Measurements from ENCODE around the gene OTOG.
"Not testable (repeated sequence)": the region's sequence is repeated elsewhere in the genome, so short reads cannot be mapped to it uniquely, and the experiment has no call there.

The OTOG gene

GRCh38 chr11:17606233-17607082, 59.4 kb downstream of the OTOG start:
- DNase-seq (ENCODE audit: low read depth), result no peak

DNA sequence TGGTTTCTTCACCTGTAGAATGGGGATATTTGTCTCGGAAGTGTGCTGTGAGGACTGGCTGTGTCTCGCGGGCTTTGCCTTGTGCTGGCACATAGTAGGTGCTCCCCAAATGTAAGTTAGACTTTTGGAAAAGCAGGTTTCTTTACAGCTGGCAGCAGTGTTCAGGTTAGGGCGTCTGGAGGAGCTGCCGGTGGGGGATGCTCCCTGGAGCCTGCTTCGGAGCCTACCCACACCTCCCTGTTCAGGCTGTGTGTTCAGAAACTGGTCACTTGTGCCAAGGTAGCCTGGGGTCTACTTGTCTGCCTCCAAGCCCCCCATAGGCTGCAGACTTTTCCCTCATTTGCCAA, 60.0 kb downstream of the OTOG start:
- DNase-seq (ENCODE audit: low read depth), result no peak

GRCh38 chr11:17607591-17608570, 60.8 kb downstream of the OTOG start:
- DNase-seq (ENCODE audit: low read depth), result no peak

DNA sequence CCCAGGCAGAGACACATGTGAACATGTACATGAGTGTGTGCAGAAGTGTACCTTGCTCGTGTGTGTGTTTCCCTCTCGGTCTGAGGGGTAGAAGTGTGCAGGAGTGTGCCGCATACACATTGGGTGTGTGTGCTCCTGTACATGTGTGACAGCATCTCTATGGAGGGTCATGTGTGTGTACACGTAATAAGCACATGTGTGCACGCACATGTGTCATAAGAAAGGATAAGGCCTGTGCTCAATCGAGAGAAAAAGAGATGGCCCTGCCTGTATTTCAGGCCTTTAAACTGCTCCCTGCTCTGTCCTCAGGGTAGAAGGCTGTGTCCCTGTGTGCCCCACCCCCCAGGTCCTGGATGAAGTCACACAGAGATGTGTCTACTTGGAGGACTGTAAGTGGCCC, 61.8 kb downstream of the OTOG start:
- no peak for DNase-seq (ENCODE audit: low read depth)

GRCh38 chr11:17609291-17610084, 62.4 kb downstream of the OTOG start:
- DNase-seq (ENCODE audit: low read depth), result no peak

GRCh38 chr11:17610085-17610894, 63.2 kb downstream of the OTOG start:
- DNase-seq (ENCODE audit: low read depth), result no peak

- DNase-seq (ENCODE audit: low read depth), result no peak
Observed at GRCh38 chr11:17611049-17611448, 64.0 kb downstream of the OTOG start.

DNA sequence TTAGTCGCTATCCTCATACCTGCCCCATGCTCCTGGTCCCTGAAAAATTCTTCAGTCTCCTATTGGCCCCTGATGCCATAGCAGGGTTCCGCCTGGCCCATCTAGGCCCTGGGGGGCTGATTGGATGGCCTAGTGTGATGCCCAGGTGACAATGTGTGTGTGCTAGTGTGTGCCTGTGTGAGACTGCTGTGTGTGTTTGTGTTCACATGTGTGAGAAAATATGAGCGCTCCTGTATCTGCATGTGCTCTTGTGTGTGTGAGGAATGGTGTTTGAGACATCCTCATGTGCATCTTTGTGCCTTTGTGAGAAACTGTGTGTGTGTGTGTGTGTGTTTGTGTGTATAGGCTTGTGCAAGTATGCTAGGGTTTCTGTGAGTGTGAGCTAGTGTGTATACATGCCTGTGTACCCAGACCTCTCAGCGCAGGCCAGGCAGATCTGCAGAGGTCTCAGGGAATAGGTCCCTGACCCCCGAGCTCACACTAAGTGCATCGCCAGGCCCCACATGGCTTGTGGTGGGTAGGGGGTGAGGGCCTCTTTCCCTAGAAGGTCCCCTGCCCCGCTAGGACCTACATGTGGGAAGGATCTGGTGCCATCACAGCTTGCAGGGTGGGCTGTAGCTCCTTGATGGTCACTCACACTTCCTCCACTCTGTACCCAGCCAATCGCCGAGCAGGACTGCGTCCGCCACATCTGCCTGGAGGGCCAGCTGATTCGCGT, 64.6 kb downstream of the OTOG start:
- DNase-seq (ENCODE audit: low read depth), result no peak

DNA sequence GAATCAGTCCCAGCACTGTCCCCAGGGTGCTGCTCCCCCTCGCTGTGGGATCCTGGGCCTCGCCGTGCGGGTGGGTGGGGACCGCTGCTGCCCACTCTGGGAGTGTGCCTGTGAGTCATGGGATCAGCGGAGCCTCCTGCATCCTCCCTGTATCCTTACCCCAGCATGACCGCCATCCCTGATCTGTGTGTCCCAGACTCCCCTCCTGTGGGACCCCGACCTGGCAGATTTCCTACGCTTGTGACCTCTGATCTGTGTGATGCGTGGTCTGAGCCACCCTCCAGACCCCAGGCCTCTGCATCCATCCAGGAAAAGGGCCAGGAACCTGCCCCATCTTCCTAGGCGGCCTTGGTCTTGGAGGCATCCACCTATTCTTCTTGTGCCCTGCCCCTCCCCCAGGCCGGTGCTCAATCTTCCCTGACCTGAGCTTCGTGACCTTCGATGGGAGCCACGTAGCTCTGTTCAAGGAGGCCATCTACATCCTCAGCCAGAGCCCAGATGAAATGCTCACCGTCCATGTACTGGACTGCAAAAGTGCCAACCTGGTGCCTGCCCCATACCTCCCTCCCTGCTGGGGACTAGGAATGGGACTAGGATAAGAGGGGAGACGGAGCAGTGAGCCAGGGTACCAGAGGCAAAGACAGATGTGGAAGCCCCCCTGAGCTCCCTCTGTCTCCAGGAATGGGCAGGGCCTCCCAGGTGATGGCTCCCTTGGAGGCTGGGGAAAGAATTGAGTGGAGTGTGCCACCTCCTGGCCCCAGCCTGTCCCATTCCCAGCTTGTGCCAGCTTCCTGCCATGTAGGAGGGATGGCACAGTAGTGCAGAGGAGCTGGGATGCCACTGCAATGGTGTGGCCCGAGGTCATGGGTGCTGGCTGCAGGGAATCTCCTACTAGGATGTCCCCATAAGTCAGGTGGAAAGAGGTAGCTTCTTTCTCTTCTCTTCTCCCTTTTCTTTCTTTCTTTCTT, 65.4 kb downstream of the OTOG start:
- DNase-seq (ENCODE audit: low read depth), result no peak

GRCh38 chr11:17613428-17613962, 66.4 kb downstream of the OTOG start:
- DNase-seq (ENCODE audit: low read depth), result no peak

GRCh38 chr11:17613983-17614382, 66.9 kb downstream of the OTOG start:
- DNase-seq (ENCODE audit: low read depth), result no peak

DNA sequence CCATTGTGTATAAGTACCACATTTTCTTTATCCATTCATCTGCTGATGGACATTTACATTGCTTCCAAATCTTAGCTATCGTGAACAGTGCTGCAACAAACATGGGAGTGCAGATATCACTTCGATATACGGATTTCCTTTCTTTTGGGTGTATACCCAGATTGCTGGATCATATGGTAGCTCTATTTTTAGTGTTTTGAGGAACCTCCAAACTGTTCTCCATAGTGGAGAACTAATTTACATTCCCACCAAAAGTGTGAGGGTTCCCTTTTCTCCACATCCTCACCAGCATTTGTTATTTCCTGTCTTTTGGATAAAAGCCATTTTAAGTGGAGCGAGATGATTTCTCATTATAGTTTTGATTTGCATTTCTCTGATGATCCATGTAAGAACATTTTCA, 75.7 kb downstream of the OTOG start:
- not testable (repeated sequence) for DNase-seq (ENCODE audit: low read depth)

DNA sequence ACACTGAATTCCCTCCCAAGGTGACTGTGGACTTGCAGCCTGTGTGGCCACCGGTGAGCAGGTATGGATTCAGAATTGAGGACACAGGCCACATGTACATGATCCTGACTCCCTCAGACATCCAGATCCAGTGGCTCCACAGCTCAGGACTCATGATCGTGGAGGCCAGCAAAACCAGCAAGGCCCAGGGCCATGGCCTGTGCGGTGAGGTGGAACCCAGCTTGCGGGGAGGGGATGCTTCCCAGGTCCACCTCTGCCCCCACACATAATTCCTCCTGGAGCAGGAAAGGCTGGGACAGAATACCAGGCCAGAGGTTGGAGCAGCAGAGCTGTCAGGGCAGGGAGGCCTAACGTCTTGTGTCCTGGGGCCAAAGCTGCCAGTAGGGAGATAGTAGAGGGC, 82.1 kb downstream of the OTOG start:
- no peak for DNase-seq (ENCODE audit: low read depth)

DNA sequence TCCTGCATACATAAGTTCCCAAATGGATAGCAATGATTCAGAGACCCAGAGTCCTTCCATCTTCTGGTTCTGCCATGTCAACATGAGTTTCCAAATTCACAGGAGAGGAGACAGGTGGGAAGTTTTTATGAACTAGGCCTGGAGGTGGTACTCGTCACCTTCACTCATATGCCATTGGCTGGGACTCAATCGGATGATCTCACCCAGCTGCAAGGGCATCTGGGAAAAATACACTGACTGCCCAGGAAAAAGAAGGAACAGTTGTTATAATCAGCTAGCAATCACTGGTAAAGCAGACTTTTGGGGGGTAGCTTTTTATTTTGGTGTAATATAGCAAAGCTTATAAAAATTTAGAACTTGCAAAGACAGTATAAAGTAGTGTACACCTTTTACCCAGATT, 83.9 kb downstream of the OTOG start:
- no peak for DNase-seq (ENCODE audit: low read depth)

- no peak for DNase-seq (ENCODE audit: low read depth)
Observed at GRCh38 chr11:17631702-17632365, 84.8 kb downstream of the OTOG start.

- no peak for DNase-seq (ENCODE audit: low read depth)
Observed at GRCh38 chr11:17633279-17633986, 86.4 kb downstream of the OTOG start.

GRCh38 chr11:17633987-17634775, 87.1 kb downstream of the OTOG start:
- no peak for DNase-seq (ENCODE audit: low read depth)

Measured in GM04504 (cell line).